Skeletal muscle satellite cell (primary cell): Measurements from ENCODE around the gene CDHR4.
"Not testable (repeated sequence)": the region's sequence is repeated elsewhere in the genome, so short reads cannot be mapped to it uniquely, and the experiment has no call there.

Source experiments
- H3K27me3 ChIP-seq: 2 replicates; pipeline ENCODE4 v1.7.0; 2013; ENCODE audit warnings: low read length; ENCODE audit not compliant: control insufficient read depth, insufficient read depth
- H3K36me3 ChIP-seq: 2 replicates; pipeline ENCODE4 v1.7.0; 2013; ENCODE audit warnings: mild to moderate bottlenecking, control low read depth, low read length; ENCODE audit not compliant: insufficient read depth
- H3K4me1 ChIP-seq: 2 replicates; pipeline ENCODE4 v1.7.0; 2013; ENCODE audit warnings: low read length; ENCODE audit not compliant: control insufficient read depth, insufficient read depth
- H3K4me2 ChIP-seq: 2 replicates; pipeline ENCODE4 v1.7.0; 2013; ENCODE audit warnings: mild to moderate bottlenecking, low read length
- H3K4me3 ChIP-seq: 2 replicates; pipeline ENCODE4 v1.7.0; 2013; ENCODE audit warnings: low read length
- H3K9ac ChIP-seq: 2 replicates; pipeline ENCODE4 v1.7.0; 2013; ENCODE audit warnings: mild to moderate bottlenecking, low read depth, low read length, moderate library complexity
- H3K9me3 ChIP-seq: replicated peaks from 2 replicates; pipeline ENCODE4 v1.7.0; 2013; ENCODE audit warnings: mild to moderate bottlenecking, control low read depth, low read length

The CDHR4 gene

GRCh38 chr3:49786357-49787181 is 13.1 kb downstream of the CDHR4 start, which contains the start of gene IP6K1:
Gene IP6K1 (minus strand): TSS chr3:49786542. CDS start chr3:49748040, 38,502 bp downstream.
- H3K9ac ChIP-seq: peak within 1 kb of the TSS; percentile 92
- peak within 1 kb of the TSS; percentile 82 for H3K4me3 ChIP-seq
- H3K9me3 ChIP-seq: no peaks in the 10 kb centered on the region
- no peaks in the 10 kb centered on the region for H3K27me3 ChIP-seq
- H3K36me3 ChIP-seq: peaks cover 2% of the 10 kb centered on the region
- peaks cover 14% of the 10 kb centered on the region for H3K4me1 ChIP-seq
- H3K4me2 ChIP-seq: peak within 1 kb of the TSS; percentile 96

- H3K9ac ChIP-seq: peak overlapping the region; percentile 92
- no peaks in the 10 kb centered on the region for H3K27me3 ChIP-seq
- peaks cover 14% of the 10 kb centered on the region for H3K4me1 ChIP-seq
- H3K36me3 ChIP-seq: peaks cover 6% of the 10 kb centered on the region
- peak overlapping the region; percentile 82 for H3K4me3 ChIP-seq
- peak overlapping the region; percentile 96 for H3K4me2 ChIP-seq
- no peaks in the 10 kb centered on the region for H3K9me3 ChIP-seq
Observed at GRCh38 chr3:49785565-49786356, 13.9 kb downstream of the CDHR4 start.

DNA sequence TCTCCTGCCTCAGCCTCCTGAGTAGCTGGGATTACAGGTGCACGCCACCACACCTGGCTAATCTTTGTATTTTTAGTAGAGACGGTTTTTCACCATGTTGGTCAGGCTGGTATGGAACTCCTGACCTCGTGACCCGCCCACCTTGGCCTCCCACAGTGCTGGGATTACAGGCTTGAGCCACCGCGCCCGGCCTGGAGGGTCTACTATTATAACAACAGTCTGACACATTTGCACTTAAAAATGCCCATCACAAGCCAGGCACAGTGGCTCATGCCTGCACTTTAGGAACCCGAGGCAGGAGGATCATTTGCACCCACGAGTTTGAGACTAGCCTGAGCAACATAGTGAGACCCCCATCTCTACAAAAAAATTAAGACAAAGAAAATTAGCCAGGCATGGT is 17.4 kb downstream of the CDHR4 start:
- H3K4me3 ChIP-seq: not testable (repeated sequence)
- H3K4me1 ChIP-seq: peaks cover 13% of the 10 kb centered on the region

GRCh38 chr3:49781415-49782199 is 18.1 kb downstream of the CDHR4 start:
- no peaks in the 10 kb centered on the region for H3K9me3 ChIP-seq
- H3K9ac ChIP-seq: no peak overlapping the region
- no peak overlapping the region for H3K4me2 ChIP-seq
- H3K27me3 ChIP-seq: no peaks in the 10 kb centered on the region
- H3K4me1 ChIP-seq: peaks cover 6% of the 10 kb centered on the region
- peaks cover 10% of the 10 kb centered on the region for H3K36me3 ChIP-seq
- no peak overlapping the region for H3K4me3 ChIP-seq

More for the DNA sequence above, 17.4 kb downstream of the CDHR4 start:
- not testable (repeated sequence) for H3K36me3 ChIP-seq, H3K9me3 ChIP-seq, H3K9ac ChIP-seq, H3K4me2 ChIP-seq, H3K27me3 ChIP-seq

DNA sequence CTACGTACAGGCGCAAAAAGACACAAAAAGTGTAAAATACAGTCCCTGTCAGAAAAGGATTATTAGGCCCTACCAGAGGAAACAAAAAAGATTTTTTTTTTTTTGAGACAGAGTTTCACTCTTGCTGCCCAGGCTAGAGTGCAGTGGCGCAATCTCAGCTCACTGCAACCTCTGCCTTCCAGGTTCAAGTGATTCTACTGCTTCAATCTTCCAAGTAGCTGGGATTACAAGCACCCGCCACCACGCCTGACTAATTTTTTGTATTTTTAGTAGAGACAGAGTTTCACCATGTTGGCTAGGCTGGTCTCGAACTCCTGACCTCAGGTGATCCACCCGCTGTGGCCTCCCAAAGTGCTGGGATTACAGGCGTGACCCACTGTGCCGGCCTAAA is 18.7 kb downstream of the CDHR4 start:
- peaks cover 13% of the 10 kb centered on the region for H3K36me3 ChIP-seq
- H3K4me3 ChIP-seq, H3K4me1 ChIP-seq, H3K27me3 ChIP-seq, H3K9ac ChIP-seq, H3K9me3 ChIP-seq, H3K4me2 ChIP-seq: not testable (repeated sequence)

- Histone ChIP-seq H3K9ac (no peak overlapping the region), H3K36me3 (peaks cover 18% of the 10 kb centered on the region), H3K4me2 (no peak overlapping the region), H3K4me1 (peaks cover 7% of the 10 kb centered on the region), H3K4me3 (no peak overlapping the region), H3K27me3 (no peaks in the 10 kb centered on the region), H3K9me3 (no peaks in the 10 kb centered on the region)
Observed at GRCh38 chr3:49780080-49780974, 19.3 kb downstream of the CDHR4 start.

DNA sequence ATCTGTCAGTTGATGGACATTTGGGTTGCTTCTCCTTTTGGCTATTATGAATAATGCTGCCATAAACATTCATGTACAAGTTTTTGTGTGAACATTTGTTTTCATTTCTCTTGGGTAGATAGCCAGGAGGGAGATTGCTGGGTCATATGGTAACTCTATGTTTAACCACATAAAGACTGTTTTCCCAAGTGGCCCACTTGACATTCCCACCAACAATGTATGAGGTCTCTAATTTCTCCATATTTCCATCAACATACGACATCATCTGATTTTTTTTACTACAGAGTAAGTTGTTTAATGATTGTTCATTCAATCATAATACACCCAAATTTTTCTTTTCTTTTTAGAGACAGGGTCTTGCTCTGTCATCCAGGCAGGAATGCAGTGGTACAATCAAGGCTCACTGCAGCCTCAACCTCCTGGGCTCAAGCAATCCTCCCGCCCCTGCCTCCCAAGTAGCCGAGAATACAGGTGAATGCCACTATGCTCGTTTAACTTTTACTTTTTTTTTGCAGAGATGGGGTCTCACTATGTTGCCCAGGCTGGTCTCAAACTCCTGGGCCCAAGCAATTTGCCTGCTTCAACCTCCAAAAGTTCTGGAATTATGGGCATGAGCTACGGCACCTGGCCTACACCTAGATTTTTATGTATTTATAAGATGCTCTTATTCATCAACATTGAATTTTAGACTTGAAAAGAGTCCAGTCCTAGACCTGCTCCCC is 20.2 kb downstream of the CDHR4 start:
- H3K4me1 ChIP-seq: peaks cover 8% of the 10 kb centered on the region
- no peaks in the 10 kb centered on the region for H3K9me3 ChIP-seq
- no peak overlapping the region for H3K4me3 ChIP-seq
- no peak overlapping the region for H3K4me2 ChIP-seq
- H3K27me3 ChIP-seq: no peaks in the 10 kb centered on the region
- H3K9ac ChIP-seq: no peak overlapping the region
- peaks cover 20% of the 10 kb centered on the region for H3K36me3 ChIP-seq

DNA sequence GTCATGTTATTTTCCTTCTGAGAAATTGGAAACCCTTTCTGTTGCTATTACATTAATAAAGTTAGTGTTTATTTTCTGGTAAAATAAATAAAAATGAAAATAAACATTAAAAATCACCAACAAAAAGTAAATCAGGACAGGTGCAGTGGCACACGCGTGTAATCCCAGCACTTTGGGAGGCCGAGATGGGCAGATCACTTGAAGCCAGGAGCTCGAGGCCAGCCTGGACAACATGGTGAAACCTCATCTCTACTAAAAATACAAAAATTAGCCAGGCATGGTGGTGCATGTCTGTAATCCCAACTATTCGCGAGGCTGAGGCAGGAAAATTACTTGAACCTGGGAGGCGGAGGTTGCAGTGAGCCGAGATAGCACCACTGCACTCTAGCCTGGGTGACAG is 23.6 kb downstream of the CDHR4 start:
- Histone ChIP-seq H3K36me3 (peaks cover 14% of the 10 kb centered on the region), H3K4me1 (peaks cover 19% of the 10 kb centered on the region)
- H3K9me3 ChIP-seq, H3K9ac ChIP-seq, H3K27me3 ChIP-seq, H3K4me2 ChIP-seq, H3K4me3 ChIP-seq: not testable (repeated sequence)

GRCh38 chr3:49775538-49775937 is 24.1 kb downstream of the CDHR4 start:
- H3K4me3 ChIP-seq: no peak overlapping the region
- H3K9ac ChIP-seq: no peak overlapping the region
- H3K36me3 ChIP-seq: peaks cover 14% of the 10 kb centered on the region
- peaks cover 19% of the 10 kb centered on the region for H3K4me1 ChIP-seq
- H3K27me3 ChIP-seq: no peaks in the 10 kb centered on the region
- no peak overlapping the region for H3K4me2 ChIP-seq
- H3K9me3 ChIP-seq: no peaks in the 10 kb centered on the region

DNA sequence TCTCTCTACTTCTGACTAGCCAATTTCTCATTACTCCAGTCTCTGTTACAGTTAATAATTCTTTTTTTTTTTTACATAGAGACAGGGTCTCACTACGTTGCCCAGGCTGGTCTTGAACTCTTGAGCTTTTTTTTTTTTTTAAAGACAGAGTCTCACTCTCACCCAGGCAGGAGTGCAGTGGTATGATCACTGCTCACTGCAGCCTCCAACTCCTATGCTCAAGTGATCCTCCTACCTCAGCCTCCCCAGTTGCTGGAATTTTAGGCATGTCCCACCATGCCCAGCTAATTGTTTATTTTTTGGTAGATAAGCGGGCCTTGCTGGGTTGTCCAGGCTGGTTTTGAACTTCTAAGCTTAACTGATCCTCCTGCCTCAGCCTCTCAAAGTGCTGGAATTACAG is 27.0 kb downstream of the CDHR4 start:
- no peak overlapping the region for H3K9ac ChIP-seq
- peaks cover 19% of the 10 kb centered on the region for H3K4me1 ChIP-seq
- no peaks in the 10 kb centered on the region for H3K9me3 ChIP-seq
- no peaks in the 10 kb centered on the region for H3K27me3 ChIP-seq
- no peak overlapping the region for H3K4me3 ChIP-seq
- H3K36me3 ChIP-seq: peaks cover 19% of the 10 kb centered on the region
- no peak overlapping the region for H3K4me2 ChIP-seq
